ENCODE measurements around the gene PCBP2.

The PCBP2 gene

DNA sequence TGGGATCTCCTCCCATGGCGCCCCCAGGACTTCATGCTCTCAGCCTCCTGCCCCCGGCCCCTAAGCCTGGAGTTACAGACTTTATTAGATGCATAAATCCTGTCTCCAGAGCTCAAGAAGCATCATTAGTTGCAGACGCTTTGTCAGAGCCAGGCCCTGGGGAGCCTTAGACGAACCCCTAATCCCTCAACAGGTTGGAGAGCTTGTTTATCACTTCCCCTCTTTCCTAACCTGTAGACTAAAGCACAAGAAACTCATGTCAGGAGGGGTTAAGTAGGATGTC, 55.6 kb downstream of the PCBP2 start:
- DNase-seq (ENCODE audit: low read depth), result no peak
- H3K4me3 ChIP-seq (ENCODE audit: low read depth, low read length), result no peak overlapping the region
- TF ChIP-seq, protein P1, sequence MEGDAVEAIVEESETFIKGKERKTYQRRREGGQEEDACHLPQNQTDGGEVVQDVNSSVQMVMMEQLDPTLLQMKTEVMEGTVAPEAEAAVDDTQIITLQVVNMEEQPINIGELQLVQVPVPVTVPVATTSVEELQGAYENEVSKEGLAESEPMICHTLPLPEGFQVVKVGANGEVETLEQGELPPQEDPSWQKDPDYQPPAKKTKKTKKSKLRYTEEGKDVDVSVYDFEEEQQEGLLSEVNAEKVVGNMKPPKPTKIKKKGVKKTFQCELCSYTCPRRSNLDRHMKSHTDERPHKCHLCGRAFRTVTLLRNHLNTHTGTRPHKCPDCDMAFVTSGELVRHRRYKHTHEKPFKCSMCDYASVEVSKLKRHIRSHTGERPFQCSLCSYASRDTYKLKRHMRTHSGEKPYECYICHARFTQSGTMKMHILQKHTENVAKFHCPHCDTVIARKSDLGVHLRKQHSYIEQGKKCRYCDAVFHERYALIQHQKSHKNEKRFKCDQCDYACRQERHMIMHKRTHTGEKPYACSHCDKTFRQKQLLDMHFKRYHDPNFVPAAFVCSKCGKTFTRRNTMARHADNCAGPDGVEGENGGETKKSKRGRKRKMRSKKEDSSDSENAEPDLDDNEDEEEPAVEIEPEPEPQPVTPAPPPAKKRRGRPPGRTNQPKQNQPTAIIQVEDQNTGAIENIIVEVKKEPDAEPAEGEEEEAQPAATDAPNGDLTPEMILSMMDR (IDR thresholded peaks at IDR 0.05; ENCODE audit: insufficient read depth, low read depth, low read length, missing control alignments), result no peak

DNA sequence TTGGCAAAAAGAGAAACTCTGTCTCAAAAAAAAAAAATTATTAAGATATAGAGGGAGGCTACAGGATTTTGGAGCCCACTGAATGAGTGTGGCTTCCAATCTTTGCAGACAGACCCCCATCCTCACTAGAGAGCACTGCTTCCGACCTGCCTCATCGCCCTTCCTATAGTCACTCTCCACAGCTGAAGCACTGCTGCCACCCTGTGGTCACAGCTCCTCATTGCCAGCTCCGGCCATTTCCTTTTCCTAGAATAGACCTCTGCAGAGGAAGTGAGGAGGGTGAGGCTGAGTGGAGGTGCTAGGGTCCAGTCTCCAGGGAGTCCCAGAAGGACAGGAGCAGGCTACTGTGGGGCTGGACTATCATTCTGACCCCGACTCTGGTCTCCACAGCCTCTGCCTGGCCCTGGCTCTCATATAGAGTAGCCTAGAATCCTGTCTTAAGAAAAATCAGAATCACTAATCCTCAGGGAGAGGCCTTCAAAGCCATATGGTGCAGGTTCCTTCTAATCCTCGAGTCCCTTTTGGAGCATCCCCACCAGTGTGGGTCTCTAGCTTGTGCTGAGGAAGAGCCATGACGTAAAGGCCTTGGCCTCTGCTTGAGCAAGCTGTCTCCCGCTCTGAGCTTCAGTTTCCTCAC, 56.8 kb downstream of the PCBP2 start:
- DNase-seq (ENCODE audit: low read depth), result peak; percentile 86
- no peak overlapping the region for H3K4me3 ChIP-seq (ENCODE audit: low read depth, low read length)
- TF ChIP-seq, protein P1 (IDR thresholded peaks at IDR 0.05; ENCODE audit: insufficient read depth, low read depth, low read length, missing control alignments), result peak; percentile 93

DNA sequence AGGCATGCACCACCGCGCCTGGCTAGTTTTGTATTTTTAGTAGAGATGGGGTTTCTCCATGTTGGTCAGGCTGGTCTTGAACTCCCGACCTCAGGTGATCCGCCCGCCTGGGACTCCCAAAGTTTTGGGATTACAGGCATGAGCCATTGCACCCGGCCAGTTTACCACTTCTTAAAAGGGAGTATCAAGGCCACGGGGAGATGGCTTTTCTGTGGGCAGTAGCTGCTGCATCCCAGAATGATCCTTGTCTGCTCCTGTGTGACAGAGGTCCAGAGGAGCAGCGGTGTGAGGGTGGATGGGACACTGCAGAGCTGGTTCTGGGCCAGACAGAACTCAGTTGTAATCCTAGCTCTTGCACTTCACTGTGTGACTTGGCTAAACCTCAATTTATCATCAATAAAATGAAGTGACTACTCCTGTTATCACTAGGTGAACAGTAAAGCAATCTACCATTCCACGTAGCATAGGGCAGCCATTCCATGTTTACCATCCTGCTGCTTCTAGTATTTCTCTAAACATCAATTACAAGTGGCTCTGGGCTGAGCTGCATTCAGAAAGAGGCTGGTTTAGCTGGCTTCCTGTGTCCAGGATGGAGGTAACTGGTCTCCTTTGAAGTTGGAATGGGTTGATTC, 58.4 kb downstream of the PCBP2 start:
- no peak for DNase-seq (ENCODE audit: low read depth)
- no peak overlapping the region for H3K4me3 ChIP-seq (ENCODE audit: low read depth, low read length)

DNA sequence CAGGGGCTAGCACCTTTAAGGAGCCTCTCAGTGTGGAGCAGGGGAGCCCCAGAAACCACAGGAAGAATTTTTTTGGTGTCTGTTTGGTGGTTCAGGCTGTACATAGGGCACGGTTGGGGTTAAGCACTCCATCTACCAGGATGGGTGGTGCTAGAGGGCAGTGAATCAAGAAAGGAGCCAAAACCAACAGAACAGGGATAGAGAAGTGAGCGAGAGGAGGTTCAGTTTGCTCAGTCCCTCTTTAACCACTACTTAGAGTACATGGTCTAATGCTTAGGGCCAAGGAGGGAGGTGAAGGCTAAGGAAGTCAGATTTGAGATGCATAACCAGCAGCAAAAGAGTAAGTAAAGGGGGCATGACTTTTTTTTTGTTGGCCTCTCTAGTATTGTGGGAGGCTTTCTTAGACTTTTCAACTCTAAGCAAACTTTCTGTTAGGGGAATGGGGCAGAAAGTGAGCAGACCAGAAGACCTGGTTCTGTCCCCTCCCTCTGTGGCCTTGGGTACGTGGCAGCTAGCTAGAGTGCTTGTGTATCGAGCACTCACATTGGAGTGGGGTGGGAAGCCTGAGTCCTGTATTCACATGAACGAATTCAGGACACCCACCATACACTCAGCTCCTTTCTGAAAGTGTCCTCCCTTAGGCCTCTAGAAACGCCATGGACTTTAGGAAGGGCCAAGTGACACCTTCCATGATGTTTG, 62.0 kb downstream of the PCBP2 start:
- TF ChIP-seq, protein P1 (IDR thresholded peaks at IDR 0.05; ENCODE audit: insufficient read depth, low read depth, low read length, missing control alignments), result no peak
- no peak overlapping the region for H3K4me3 ChIP-seq (ENCODE audit: low read depth, low read length)
- no peak for DNase-seq (ENCODE audit: low read depth)

More for the DNA sequence above, 58.4 kb downstream of the PCBP2 start:
- TF ChIP-seq, protein P1 (IDR thresholded peaks at IDR 0.05; ENCODE audit: insufficient read depth, low read depth, low read length, missing control alignments), result no peak

DNA sequence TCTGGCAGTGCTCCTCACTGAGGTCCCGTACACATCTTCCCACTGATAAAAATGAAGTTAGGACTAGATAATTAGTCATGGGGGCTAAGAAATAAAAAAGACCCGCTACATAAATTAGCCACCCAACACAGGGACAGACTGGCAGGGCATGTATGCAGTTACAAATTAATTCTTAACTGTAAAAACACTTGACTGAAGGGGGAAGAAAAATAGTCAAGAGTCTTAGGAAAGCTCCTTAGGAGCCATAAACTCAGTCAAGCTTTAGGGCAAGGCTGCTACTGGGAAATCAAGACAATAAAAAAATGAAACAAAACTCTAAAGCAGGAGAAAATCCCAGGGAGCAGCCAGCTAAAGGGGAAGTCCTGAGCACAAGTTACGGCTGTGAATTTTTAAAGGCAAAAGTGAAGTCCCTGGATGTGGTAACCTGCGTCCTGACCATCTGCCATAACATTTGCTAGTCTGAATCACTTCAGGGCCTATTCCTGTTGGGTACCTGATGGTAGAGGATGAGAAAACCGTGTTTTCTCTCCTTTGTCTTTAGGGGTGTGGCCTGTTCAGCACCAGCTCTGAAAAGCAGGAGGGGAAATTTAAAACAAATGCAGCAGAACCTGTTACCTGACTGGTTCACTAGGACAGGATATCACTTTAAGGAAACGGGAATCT, 62.9 kb downstream of the PCBP2 start:
- H3K4me3 ChIP-seq (ENCODE audit: low read depth, low read length), result no peak overlapping the region
- DNase-seq (ENCODE audit: low read depth), result no peak
- TF ChIP-seq, protein P1 (IDR thresholded peaks at IDR 0.05; ENCODE audit: insufficient read depth, low read depth, low read length, missing control alignments), result no peak

DNA sequence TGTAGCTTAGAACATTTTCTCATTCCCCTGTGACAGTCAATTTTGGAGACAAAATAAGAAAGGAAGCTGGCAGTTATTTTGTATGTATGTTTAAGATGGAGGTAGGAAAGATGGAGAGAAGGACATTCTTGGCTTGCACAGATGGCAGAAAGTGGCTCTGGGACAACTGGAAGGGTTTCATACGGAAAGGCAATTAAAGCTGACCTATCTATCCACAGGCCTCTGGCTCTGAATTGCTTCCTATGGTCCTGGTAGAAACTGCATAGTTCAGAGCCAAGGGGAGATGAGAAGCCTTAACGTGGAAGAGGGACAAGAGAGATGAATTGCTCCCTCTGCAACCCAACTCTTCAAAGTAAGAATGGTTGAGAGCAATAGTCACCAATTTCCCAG, 63.4 kb downstream of the PCBP2 start:
- H3K4me3 ChIP-seq (ENCODE audit: low read depth, low read length), result no peak overlapping the region
- TF ChIP-seq, protein P1 (IDR thresholded peaks at IDR 0.05; ENCODE audit: insufficient read depth, low read depth, low read length, missing control alignments), result no peak
- no peak for DNase-seq (ENCODE audit: low read depth)
